8988T (cell line): Measurements from ENCODE around the gene MED20.

ENCODE experiments used
- DNase-seq: peaks from one replicate; pipeline ENCODE4 v3.0.0; 2011

The MED20 gene

DNA sequence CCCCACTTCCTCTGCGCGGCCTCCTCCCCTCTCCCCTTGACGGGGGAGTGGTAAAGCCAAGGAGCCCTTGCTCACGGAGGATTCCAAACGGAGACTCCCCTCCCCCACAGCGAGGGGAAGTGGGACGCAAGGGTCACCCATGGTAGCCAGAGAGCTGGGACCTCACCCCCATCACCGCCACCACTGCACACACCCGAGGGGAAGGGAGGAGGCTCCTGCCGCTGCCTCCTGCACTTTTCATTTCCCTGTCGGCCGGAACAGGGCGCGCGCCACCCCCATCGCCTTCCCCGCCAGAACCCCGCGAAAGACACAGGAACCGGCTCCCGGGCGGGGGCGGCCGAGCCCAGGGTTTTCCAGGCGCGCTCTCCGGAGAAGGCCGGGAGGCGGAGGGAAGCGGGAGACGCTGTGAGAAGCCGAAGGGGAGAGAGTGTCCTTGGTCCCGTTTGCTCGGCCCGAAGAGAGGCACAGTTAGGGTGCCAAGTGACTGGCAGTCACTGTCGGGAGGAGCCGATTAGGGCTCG lies 19.9 kb upstream of the MED20 start:
- DNase-seq = no peak

GRCh38 chr6:41939848-41940758 lies 19.2 kb upstream of the MED20 start:
- DNase-seq = no peak

DNA sequence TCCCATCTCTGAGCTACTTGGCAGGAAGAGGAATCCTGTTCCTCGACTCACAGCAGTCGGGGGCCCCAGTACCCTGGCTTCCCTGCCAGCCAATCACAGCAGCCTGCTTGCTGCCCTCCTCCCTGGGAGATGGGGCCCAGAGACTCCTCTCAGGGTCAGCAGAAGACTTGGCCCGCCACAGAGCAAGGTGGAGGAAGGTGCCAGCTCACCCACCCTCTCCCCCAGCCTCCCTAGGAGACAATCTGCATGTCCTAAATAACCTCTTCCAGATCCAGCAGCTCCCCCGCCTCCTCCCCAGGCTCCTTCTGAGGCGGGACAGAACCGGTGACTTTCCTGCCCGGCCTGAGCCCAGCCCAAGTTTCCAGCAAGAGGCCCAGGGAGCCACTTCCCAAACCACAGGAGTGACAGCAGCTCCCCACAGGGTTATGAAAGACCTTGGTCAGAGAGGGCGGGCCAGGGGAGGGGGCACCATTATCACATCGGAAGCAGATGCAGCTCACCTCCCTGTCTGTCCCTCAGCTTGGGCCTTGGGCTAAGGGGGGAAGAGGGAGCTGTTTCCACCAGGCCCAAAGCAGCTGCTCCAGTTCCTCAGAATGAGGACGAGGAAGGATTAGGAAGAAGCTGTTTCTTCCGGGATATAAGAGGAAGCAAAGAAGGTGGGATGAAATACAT lies 18.4 kb upstream of the MED20 start:
- no peak for DNase-seq

DNA sequence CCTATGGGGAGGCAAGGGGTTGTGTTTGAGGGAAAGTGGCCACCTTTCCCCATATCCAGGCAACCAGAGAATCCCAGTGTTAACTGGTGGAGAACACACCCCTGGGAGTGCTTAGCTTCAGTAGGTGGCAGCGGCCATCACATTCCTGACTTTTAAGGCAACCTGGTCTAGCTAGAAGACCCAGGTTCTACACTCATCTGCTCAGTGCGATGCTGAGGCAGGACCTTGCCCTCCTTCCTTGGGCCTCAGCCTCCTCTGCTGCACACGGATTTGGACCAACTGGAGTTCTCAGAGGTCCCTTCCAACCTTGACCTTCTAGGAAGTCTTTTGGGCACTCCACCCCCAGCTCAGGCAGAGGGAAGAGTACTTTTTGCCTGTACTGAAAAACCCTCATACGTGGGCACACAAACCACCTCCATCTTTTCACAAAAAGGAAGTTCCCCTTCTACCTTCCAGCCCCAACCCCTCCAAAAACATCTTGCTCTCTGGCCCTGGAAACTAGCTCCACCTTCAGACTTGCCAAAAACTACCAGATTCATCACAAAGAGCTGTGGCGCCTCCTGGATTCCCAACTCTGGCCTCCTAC lies 17.7 kb upstream of the MED20 start:
- no peak for DNase-seq

DNA sequence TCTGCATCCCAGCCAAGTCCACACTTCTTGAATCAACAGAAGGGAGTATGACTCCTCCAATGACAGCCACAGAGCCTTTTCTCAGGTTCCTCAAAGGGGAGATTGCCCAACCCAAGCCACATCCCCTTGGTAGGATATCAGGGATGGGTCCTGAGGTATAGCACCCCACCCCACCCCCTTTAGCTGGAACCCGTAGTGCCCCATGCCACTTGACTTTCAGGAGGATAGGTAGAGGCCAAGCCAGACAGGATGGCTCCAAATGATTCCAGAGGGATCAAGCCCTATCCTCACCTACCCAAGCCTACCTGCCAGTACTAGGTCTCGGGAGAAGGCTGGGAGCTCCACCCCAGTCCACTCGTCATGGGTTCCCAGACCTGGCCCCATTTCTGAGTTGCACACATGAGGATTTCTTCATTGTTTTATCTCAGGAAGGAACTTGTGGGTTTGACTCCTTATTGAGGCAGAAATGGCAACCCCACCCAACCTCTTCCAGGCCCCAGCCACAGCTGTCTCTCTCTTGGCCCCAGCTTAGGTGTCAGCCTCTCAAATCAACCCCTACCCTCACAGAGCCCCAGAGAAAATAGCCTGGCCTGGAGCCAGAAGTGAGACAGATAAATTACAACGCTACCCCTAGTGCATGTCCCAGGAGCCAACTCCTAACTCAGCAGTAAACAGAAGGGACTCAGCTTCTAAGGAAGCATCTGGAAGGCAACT lies 17.1 kb upstream of the MED20 start:
- DNase-seq = no peak

DNA sequence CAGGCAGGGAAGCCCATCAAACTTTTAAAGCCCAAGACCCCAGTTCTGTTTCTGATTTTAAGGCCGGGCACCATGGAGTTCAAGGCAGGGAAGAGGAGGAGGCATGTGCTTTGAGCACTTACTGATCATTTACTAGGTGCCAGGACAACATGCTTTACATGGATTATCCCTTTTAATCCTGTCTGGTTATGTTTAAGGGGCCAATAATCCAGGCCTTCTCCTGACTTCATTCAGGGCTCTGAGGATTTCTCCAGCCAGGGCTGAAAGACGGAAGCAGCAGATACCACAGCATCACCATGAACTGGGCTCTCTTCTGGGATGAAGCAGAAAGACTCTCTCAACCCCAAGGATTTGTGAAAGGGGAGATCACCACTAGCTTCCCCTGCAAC lies 16.5 kb upstream of the MED20 start:
- DNase-seq = no peak

- DNase-seq = peak; percentile 92
Observed at GRCh38 chr6:41936073-41936837, 15.3 kb upstream of the MED20 start.

DNA sequence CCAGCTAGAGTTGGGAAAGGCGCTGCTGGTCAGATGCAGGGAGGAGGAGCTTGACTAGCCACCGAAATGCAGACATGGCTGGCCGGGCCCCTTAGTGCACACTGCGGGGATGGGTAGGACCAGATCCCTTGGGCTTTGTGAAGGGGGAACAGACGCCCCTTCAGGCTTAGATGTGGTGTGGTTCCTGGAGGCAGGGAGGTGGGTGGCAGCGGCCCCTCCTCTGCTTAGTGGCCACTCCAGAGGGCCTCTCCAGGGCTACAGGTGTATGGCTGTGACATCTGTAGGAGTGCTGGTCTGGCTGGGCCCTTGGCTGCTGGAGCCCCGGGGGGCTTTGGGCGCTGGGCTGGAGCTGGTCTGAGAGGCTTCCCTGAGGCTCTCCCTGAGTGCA lies 14.7 kb upstream of the MED20 start:
- DNase-seq = no peak

DNA sequence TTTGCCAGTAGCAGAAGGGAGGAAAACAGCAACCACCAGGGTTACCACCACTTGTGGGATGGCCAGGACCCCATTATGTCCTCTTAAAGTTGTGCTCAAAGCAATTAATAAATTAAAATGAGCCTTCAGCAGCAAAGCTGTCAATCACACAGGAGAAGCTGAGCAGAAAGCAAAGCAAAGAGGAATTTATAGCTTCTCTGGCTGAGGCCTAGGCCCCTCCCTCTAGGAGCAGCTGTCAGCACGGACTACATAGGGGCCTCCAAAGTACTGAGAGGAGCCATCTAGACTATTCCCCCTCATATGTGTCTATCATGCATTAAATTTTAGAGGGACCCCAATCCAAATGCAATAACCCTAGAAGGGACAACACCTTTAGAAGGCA lies 14.2 kb upstream of the MED20 start:
- DNase-seq = no peak

DNA sequence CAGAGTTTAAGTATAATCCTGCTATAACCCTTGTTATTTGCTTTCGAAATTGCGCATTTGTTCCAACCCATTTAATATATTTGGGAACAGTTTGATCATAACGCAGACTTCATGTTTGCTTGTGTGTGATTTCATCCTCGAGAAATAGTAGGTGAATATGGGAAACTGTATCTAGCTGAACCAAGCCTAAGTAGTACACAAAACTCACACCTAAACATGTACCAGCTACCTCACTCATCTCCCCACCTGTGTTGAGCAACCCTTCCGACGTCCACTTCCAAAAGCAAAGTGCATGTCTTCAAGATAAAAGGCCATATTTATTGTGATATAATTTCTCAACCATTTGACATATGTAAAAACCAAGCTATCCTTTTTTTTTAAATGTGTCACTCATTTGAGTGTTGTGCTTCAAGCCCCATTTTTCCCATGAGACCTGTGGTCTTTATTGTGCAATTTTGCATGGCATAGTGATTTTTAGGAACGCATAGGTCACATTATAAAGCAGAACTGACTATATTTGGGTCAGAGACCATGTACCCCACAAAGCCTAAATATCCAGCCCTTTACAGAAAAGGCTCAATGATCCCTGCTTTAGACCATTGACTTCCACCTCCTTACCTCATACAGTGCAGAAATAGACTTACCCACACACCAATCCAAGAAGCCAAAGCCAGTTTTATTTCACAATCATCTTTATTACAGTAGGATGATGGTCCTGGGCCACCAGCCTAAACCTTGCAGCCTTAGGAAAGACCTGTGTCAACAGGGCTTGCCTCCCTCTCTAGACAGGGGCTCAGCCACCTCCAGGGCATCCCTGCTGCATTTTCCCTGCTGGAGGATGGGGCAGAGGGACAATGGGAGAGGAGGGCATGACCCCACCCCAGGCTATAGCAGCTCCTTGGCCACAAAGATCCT lies 13.6 kb upstream of the MED20 start:
- no peak for DNase-seq

DNA sequence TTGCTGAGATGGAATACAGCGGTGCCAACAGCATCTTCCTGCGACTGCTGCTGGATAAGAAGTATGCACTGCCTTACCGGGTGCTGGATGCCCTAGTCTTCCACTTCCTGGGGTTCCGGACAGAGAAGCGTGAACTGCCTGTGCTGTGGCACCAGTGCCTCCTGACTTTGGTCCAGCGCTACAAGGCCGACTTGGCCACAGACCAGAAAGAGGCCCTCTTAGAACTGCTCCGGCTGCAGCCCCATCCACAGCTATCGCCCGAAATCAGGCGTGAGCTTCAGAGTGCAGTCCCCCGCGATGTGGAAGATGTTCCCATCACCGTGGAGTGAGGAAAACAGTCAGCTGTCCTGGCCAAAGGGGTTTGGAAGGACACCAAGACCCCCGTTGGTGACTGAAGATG lies 11.4 kb upstream of the MED20 start:
- no peak for DNase-seq

- no peak for DNase-seq
Observed at GRCh38 chr6:41931792-41932191, 10.9 kb upstream of the MED20 start.

DNA sequence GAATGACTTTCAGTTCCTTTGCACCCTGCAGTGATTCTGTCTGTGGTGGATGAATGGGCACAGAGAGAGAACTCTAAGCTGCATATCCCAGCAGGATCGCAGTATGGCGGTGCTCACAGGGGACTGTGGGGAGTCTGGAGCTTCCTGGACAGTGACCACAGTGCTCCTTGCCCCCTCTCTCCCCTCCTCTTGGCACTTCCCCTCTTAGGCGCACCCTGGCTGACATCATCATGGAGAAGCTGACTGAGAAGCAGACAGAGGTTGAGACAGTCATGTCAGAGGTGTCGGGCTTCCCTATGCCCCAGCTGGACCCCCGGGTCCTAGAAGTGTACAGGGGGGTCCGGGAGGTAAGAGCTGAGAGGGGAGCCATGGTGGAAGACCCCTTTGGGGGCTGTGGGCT lies 9.0 kb upstream of the MED20 start:
- DNase-seq = no peak

DNA sequence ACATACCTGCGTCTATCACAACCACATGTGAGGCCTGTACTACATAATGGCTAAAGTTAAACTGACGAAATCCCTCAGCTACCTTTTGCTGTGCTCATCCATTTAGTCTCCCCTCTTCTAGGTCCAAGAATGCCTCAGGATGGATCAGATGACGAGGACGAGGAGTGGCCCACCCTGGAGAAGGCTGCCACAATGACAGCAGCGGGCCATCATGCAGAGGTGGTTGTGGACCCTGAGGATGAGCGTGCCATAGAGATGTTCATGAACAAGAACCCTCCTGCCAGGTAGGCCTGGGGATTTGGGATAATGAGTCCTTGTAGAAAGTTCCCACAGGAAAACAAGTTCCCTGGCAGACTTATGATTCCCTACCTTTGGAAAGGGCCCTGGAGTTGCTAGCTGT lies 6.3 kb upstream of the MED20 start:
- no peak for DNase-seq

- DNase-seq = no peak
Observed at GRCh38 chr6:41922154-41922553, 1.2 kb upstream of the MED20 start.

DNA sequence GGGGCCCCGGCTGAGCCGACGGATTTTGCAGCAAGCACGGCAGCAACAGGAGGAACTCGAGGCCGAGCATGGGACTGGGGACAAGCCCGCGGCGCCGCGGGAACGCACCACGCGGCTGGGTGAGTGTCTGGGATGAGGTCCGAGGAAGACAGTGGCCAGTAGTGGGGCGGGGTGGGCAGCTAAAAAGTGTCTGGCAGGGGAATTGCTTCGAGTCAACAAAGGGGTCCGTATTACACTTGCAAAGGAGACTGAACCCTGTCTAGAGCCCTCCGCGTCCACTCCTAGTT lies 716 bp upstream of the MED20 start:
- DNase-seq = no peak

DNA sequence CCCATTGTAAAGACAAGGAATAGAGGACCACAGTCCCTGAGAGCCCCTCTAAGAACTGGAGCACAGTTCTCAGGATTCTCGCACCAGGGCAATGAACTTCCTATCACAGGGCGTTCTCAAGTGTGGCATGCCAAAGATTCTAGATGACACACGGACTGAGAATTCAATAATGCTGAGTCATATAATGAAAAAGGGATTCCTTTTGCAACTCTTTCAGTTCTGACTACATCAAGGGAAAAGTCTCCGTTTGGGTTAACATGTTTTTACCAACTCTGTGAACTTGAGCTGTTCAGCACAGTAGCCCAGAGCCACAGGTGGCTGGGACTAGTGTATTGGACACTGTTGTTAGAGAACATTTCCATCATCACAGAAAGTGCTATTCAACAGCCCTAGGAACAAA lies 3.4 kb downstream of the MED20 start:
- no peak for DNase-seq

DNA sequence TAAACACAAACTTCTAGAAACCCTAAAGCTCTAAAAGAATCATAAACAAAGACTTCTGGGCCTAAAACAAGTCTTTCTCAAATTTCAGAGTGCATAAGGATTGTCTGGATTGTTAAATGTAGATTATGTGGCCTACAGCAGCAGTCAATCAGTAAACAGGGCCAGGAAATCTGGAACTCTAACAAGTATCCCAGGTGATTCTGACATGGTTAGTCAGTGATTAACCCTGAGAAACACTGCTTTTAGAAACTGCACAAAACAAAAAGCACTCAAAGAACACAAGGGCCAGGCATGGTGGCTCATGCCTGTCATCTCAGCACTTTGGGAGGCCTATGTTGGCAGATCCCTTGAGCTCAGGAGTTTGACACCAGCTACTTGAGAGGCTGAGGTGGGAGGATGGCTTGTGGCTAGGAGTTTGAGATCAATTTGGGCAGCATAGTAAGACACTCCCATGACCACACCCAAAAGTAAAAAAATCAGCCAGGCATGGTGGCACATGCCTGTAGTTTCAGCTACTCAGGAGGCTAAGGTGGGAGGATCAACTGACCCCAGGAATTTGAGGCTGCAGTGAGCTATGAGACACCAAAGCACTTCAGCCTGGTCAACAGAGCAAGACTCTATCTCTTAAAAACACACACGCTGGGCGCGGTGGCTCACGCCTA lies 5.9 kb downstream of the MED20 start:
- no peak for DNase-seq

DNA sequence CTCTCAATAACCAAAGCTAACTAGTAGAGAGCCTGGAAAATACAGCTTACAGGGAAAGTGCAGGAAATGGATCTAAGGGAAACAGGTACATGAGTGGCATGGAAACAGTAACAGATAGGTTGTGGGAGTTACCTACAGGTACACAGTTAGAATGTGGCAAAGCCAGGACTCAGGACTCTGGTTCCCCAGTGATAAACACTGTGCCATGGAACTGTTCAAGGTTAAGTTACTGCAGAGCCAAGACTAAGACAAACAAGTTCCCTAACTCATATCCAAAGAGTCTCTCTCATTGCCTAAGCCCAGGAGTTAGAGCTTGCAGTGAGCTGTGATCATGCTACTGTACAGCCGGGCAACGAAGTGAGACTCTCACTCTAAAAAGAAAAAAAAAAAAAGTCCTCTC lies 6.6 kb downstream of the MED20 start:
- DNase-seq = no peak

- no peak for DNase-seq
Observed at GRCh38 chr6:41909727-41910126, 11.2 kb downstream of the MED20 start.

GRCh38 chr6:41901882-41902519 lies 18.9 kb downstream of the MED20 start:
- peak; percentile 31 for DNase-seq
